Hindlimb muscle (tissue), 1 donor: ENCODE data around the gene DNA2. TPM values are rescaled to one million over a fixed set of nuclear protein-coding genes. Genes with fewer than 3 reads are reported as not detected.
A peak's percentile ranks its signal among the peaks of the same experiment; 100 is the strongest.
"Not testable (repeated sequence)": the region's sequence is repeated elsewhere in the genome, so short reads cannot be mapped to it uniquely, and the experiment has no call there.

Experiments
- DNase-seq: peaks from one replicate; pipeline ENCODE4 v3.0.0-alpha.2; 2013
- polyA plus RNA-seq: library from polyadenylated mRNA; unstranded; fragments of 120-200 nt; gene quantifications from one replicate; pipeline ENCODE4 v1.2.1, GENCODE V29; 2013; ENCODE audit not compliant: insufficient read length

DNA2 gene
- 4.1 TPM for polyA plus RNA-seq

- DNase-seq: peak; percentile 82
These were observed at the start of gene DNA2 for GRCh38 chr10:68471586-68472408. TSS of gene DNA2 (minus strand) at chr10:68471973. CDS start at chr10:68471864, 109 bp downstream.

- not testable (repeated sequence) for DNase-seq
These were observed 46.8 kb upstream of the DNA2 start for GRCh38 chr10:68518609-68519008.

GRCh38 chr10:68517188-68517587 lies 45.4 kb upstream of the DNA2 start:
- no peak for DNase-seq

- no peak for DNase-seq
These were observed 45.0 kb upstream of the DNA2 start for GRCh38 chr10:68516766-68517165.

GRCh38 chr10:68516216-68516615 lies 44.4 kb upstream of the DNA2 start:
- DNase-seq: not testable (repeated sequence)

GRCh38 chr10:68508090-68508489 lies 36.3 kb upstream of the DNA2 start:
- no peak for DNase-seq

GRCh38 chr10:68506411-68506810 lies 34.6 kb upstream of the DNA2 start:
- no peak for DNase-seq

- no peak for DNase-seq
These were observed 31.1 kb upstream of the DNA2 start for GRCh38 chr10:68502846-68503245.

GRCh38 chr10:68501691-68502090 lies 29.9 kb upstream of the DNA2 start:
- DNase-seq: peak; percentile 26

- DNase-seq: no peak
These were observed 27.8 kb upstream of the DNA2 start for GRCh38 chr10:68499544-68499943.

- no peak for DNase-seq
These were observed 24.3 kb upstream of the DNA2 start for GRCh38 chr10:68496072-68496471.

- no peak for DNase-seq
These were observed 20.3 kb upstream of the DNA2 start for GRCh38 chr10:68492118-68492517.

- no peak for DNase-seq
These were observed 18.1 kb upstream of the DNA2 start for GRCh38 chr10:68489919-68490318.

GRCh38 chr10:68474021-68474420 lies 2.2 kb upstream of the DNA2 start:
- no peak for DNase-seq

- DNase-seq: no peak
These were observed 649 bp downstream of the DNA2 start for GRCh38 chr10:68471063-68471585.

GRCh38 chr10:68470300-68470699 lies 1.5 kb downstream of the DNA2 start:
- DNase-seq: no peak

GRCh38 chr10:68469838-68470237 lies 1.9 kb downstream of the DNA2 start:
- no peak for DNase-seq

GRCh38 chr10:68464729-68465128 lies 7.0 kb downstream of the DNA2 start:
- DNase-seq: not testable (repeated sequence)

GRCh38 chr10:68463365-68464093 lies 8.2 kb downstream of the DNA2 start:
- DNase-seq: no peak

- no peak for DNase-seq
These were observed 9.2 kb downstream of the DNA2 start for GRCh38 chr10:68462536-68462935.

GRCh38 chr10:68461032-68461431 lies 10.7 kb downstream of the DNA2 start:
- no peak for DNase-seq

GRCh38 chr10:68449698-68450097 lies 22.1 kb downstream of the DNA2 start:
- peak; percentile 21 for DNase-seq

- no peak for DNase-seq
These were observed 25.6 kb downstream of the DNA2 start for GRCh38 chr10:68446179-68446578.

GRCh38 chr10:68442971-68443370 lies 28.8 kb downstream of the DNA2 start:
- DNase-seq: no peak
